Liver (tissue), 9 donors: ENCODE measurements around the gene CDH13. TPM values are rescaled to one million over a fixed set of nuclear protein-coding genes. Genes with fewer than 3 reads are reported as not detected.

Experiments used
- DNase-seq: peaks from one replicate; pipeline ENCODE4 v3.0.0-alpha.2; 2017; ENCODE audit warnings: low spot score
- H3K27ac ChIP-seq, 2 donors: one replicate each; pipeline ENCODE4 v1.7.0; 2013; ENCODE audit warnings: inconsistent platforms in 2 of 2, low read length in 2 of 2, control low read depth in 1 of 2, low read depth in 1 of 2, mild to moderate bottlenecking in 1 of 2
- H3K27me3 ChIP-seq, 4 donors: one replicate each; pipeline versions ENCODE4 v1.6.1 to v1.7.0; 2013; ENCODE audit warnings: low read length in 3 of 4, inconsistent platforms in 1 of 4, mild to moderate bottlenecking in 1 of 4, moderate library complexity in 1 of 4; ENCODE audit not compliant: control insufficient read depth in 4 of 4, insufficient read depth in 4 of 4
- H3K36me3 ChIP-seq, 4 donors: one replicate each; pipeline versions ENCODE4 v1.6.1 to v1.7.0; 2013; ENCODE audit warnings: low read length in 3 of 4, mild to moderate bottlenecking in 3 of 4, low read depth in 1 of 4, moderate library complexity in 1 of 4; ENCODE audit not compliant: control insufficient read depth in 4 of 4, insufficient read depth in 3 of 4
- H3K4me1 ChIP-seq, 4 donors: one replicate each; pipeline versions ENCODE4 v1.6.1 to v1.7.0; 2013; ENCODE audit warnings: low read length in 3 of 4, mild to moderate bottlenecking in 3 of 4, moderate library complexity in 1 of 4; ENCODE audit not compliant: control insufficient read depth in 4 of 4, insufficient read depth in 4 of 4
- H3K4me3 ChIP-seq, 3 donors: one replicate each; pipeline versions ENCODE4 v1.6.1 to v1.7.0; 2013; ENCODE audit warnings: low read length in 3 of 3, control low read depth in 1 of 3, low read depth in 1 of 3, mild to moderate bottlenecking in 1 of 3
- H3K9ac ChIP-seq, 2 donors: one replicate each; pipeline ENCODE4 v1.7.0; 2013; ENCODE audit warnings: low read length in 2 of 2, mild to moderate bottlenecking in 2 of 2, moderate library complexity in 2 of 2, control low read depth in 1 of 2, low read depth in 1 of 2
- H3K9me3 ChIP-seq, 4 donors: one replicate each; pipeline versions ENCODE4 v1.6.1 to v1.7.0; 2013; ENCODE audit warnings: low read length in 3 of 4; ENCODE audit not compliant: control insufficient read depth in 4 of 4
- EGR1 ChIP-seq, 2 donors: IDR thresholded peaks; 2 replicates each; pipeline ENCODE4 v1.6.1; 2016 to 2018; ENCODE audit warnings: antibody characterized with exemption in 2 of 2, low read depth in 2 of 2
- FOXA1 ChIP-seq: IDR thresholded peaks from 2 replicates; pipeline ENCODE4 v1.6.1; 2016; ENCODE audit warnings: antibody characterized with exemption
- FOXA2 ChIP-seq: IDR thresholded peaks from 2 replicates; pipeline ENCODE4 v1.6.1; 2016; ENCODE audit warnings: antibody characterized with exemption
- GABPA ChIP-seq, 2 donors: IDR thresholded peaks in 1 of 2; conservative IDR thresholded peaks in 1 of 2; 2 replicates each; pipeline ENCODE4 v1.6.1; 2016; ENCODE audit warnings: antibody characterized with exemption in 2 of 2, mild to moderate bottlenecking in 1 of 2, moderate library complexity in 1 of 2
- HNF4A ChIP-seq, 2 donors: conservative IDR thresholded peaks; 2 replicates each; pipeline ENCODE4 v1.6.1; 2016; ENCODE audit warnings: antibody characterized with exemption in 2 of 2, mild to moderate bottlenecking in 2 of 2
- HNF4G ChIP-seq: IDR thresholded peaks from 2 replicates; pipeline ENCODE4 v1.6.1; 2016; ENCODE audit warnings: antibody characterized with exemption
- JUND ChIP-seq, 2 donors: IDR thresholded peaks; 2 replicates each; pipeline ENCODE4 v1.6.1; 2016; ENCODE audit warnings: antibody characterized with exemption in 2 of 2
- NR2F2 ChIP-seq: IDR thresholded peaks from 2 replicates; pipeline ENCODE4 v1.6.1; 2016; ENCODE audit warnings: antibody characterized with exemption
- RAD21 ChIP-seq, 2 donors: IDR thresholded peaks; 2 replicates each; pipeline ENCODE4 v1.6.1; 2016; ENCODE audit warnings: antibody characterized with exemption in 2 of 2, mild to moderate bottlenecking in 2 of 2
- RXRA ChIP-seq, 2 donors: IDR thresholded peaks; 2 replicates each; pipeline ENCODE4 v1.6.1; 2017 to 2018; ENCODE audit warnings: antibody characterized with exemption in 2 of 2, mild to moderate bottlenecking in 1 of 2
- SP1 ChIP-seq: IDR thresholded peaks from 2 replicates; pipeline ENCODE4 v1.6.1; 2018; ENCODE audit warnings: antibody characterized with exemption, mild to moderate bottlenecking
- TAF1 ChIP-seq: conservative IDR thresholded peaks from 2 replicates; pipeline ENCODE4 v1.6.1; 2016; ENCODE audit warnings: antibody characterized with exemption, mild to moderate bottlenecking
- YY1 ChIP-seq: IDR thresholded peaks from 2 replicates; pipeline ENCODE4 v1.6.1; 2016; ENCODE audit warnings: antibody characterized with exemption, mild to moderate bottlenecking
- WGBS: extraction: QIAGEN DNeasy Blood & Tissue Kit; methylation state at CpG from one replicate; pipeline ENCODE4 v1.1.7; 2013; 5-methylcytosine and 5-hydroxymethylcytosine counted together
- polyA plus RNA-seq, 2 donors: library from polyadenylated mRNA; stranded (reverse) in 1 of 2; unstranded in 1 of 2; fragments of 200-250 nt in 1 of 2; fragments of >200 nt in 1 of 2; fragmentation: Nextera tagmentation in 1 of 2; extraction: Ambion mirVana in 1 of 2; gene quantifications; one replicate each; pipeline versions ENCODE4 v1.2.1 to v1.2.3, GENCODE V29; 2013 to 2015
- total RNA-seq, 2 donors: library from RNA; depleted of rRNA; stranded (reverse); fragments of >200 nt; gene quantifications; one replicate each; pipeline ENCODE4 v1.2.3, GENCODE V29; 2014
- TF ChIP-seq, protein P1 (sequence below): IDR thresholded peaks from 2 replicates; pipeline ENCODE4 v1.6.1; 2016; ENCODE audit warnings: antibody characterized with exemption
- TF ChIP-seq, protein P2 (sequence below): IDR thresholded peaks from 2 replicates; pipeline ENCODE4 v1.6.1; 2016; ENCODE audit warnings: antibody characterized with exemption, mild to moderate bottlenecking
- TF ChIP-seq, protein P3 (sequence below): fragments of 150-350 bp; IDR thresholded peaks from 2 replicates; pipeline ENCODE4 v1.5.1; 2017; ENCODE audit warnings: improper control_type of control experiment, low read depth, low read length; ENCODE audit not compliant: missing input control
- TF ChIP-seq, protein P4 (sequence below): IDR thresholded peaks from 2 replicates; pipeline ENCODE4 v1.6.1; 2016; ENCODE audit warnings: antibody characterized with exemption
- TF ChIP-seq, protein P5 (sequence below): IDR thresholded peaks from 2 replicates; pipeline ENCODE4 v1.6.1; 2016; ENCODE audit warnings: antibody characterized with exemption
- donor health status: healthy.
- donor health status: healthy.
- donor health status: healthy.
- donor health status: healthy.
- donor health status: healthy.

CDH13 gene
- total and polyA plus RNA-seq, 4 donors = 0.21 to 1.5 (median 0.58) TPM

DNA sequence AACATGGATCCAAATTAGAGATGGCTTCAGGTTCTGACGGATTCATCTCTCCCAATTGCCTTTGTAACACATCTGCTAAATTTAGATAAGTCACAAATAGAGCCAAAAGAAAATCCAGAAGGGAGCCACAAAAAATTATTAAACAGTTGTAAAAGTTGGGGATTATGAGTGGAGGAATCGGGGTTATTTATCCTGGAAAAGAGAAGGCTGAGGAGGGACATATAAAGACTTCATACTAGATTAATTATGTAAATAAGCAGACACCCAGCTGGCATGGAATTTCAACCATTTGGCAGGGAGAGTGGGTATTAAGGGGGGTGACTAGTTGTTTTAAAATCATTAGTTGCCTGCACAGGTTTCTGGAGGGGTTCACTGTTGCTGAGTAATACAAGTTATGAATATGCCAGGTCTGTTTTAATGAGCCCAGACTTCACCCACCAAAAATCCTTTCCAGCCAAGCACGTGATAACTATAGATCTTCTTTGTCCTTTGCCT is 89.6 kb downstream of the CDH13 start:
- H3K36me3 ChIP-seq = no peaks in the 10 kb centered on the region
- peaks cover 0 to 6% (median 0%) of the 10 kb centered on the region in 4 donors for H3K27me3 ChIP-seq
- no peaks in the 10 kb centered on the region for H3K4me1 ChIP-seq
- no peak overlapping the region for H3K9ac ChIP-seq
- H3K9me3 ChIP-seq = no peaks in the 10 kb centered on the region
- H3K27ac ChIP-seq = no peak overlapping the region
- 75% methylated on average over 3 of the region's 3 CpGs for WGBS
- H3K4me3 ChIP-seq = no peak overlapping the region
- DNase-seq = no peak
- TF ChIP-seq NR2F2 (no peak), FOXA1 (no peak), TAF1 (no peak), SP1 (no peak), HNF4A (conservative IDR thresholded peaks at IDR 0.05) (no peak), FOXA2 (no peak), HNF4G (no peak), YY1 (no peak), RAD21 (IDR thresholded peaks at IDR 0.05) (no peak), RXRA (IDR thresholded peaks at IDR 0.05) (no peak), GABPA (IDR thresholded peaks at IDR 0.05 in 1 of 2, conservative IDR thresholded peaks at IDR 0.05 in 1 of 2) (no peak), EGR1 (IDR thresholded peaks at IDR 0.05; ENCODE audit: low read depth in 2 of 2) (no peak), JUND (IDR thresholded peaks at IDR 0.05) (no peak)
- TF ChIP-seq, protein P1, sequence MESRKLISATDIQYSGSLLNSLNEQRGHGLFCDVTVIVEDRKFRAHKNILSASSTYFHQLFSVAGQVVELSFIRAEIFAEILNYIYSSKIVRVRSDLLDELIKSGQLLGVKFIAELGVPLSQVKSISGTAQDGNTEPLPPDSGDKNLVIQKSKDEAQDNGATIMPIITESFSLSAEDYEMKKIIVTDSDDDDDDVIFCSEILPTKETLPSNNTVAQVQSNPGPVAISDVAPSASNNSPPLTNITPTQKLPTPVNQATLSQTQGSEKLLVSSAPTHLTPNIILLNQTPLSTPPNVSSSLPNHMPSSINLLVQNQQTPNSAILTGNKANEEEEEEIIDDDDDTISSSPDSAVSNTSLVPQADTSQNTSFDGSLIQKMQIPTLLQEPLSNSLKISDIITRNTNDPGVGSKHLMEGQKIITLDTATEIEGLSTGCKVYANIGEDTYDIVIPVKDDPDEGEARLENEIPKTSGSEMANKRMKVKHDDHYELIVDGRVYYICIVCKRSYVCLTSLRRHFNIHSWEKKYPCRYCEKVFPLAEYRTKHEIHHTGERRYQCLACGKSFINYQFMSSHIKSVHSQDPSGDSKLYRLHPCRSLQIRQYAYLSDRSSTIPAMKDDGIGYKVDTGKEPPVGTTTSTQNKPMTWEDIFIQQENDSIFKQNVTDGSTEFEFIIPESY = no peak
- TF ChIP-seq, protein P2, sequence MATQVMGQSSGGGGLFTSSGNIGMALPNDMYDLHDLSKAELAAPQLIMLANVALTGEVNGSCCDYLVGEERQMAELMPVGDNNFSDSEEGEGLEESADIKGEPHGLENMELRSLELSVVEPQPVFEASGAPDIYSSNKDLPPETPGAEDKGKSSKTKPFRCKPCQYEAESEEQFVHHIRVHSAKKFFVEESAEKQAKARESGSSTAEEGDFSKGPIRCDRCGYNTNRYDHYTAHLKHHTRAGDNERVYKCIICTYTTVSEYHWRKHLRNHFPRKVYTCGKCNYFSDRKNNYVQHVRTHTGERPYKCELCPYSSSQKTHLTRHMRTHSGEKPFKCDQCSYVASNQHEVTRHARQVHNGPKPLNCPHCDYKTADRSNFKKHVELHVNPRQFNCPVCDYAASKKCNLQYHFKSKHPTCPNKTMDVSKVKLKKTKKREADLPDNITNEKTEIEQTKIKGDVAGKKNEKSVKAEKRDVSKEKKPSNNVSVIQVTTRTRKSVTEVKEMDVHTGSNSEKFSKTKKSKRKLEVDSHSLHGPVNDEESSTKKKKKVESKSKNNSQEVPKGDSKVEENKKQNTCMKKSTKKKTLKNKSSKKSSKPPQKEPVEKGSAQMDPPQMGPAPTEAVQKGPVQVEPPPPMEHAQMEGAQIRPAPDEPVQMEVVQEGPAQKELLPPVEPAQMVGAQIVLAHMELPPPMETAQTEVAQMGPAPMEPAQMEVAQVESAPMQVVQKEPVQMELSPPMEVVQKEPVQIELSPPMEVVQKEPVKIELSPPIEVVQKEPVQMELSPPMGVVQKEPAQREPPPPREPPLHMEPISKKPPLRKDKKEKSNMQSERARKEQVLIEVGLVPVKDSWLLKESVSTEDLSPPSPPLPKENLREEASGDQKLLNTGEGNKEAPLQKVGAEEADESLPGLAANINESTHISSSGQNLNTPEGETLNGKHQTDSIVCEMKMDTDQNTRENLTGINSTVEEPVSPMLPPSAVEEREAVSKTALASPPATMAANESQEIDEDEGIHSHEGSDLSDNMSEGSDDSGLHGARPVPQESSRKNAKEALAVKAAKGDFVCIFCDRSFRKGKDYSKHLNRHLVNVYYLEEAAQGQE = no peak
- TF ChIP-seq, protein P3, sequence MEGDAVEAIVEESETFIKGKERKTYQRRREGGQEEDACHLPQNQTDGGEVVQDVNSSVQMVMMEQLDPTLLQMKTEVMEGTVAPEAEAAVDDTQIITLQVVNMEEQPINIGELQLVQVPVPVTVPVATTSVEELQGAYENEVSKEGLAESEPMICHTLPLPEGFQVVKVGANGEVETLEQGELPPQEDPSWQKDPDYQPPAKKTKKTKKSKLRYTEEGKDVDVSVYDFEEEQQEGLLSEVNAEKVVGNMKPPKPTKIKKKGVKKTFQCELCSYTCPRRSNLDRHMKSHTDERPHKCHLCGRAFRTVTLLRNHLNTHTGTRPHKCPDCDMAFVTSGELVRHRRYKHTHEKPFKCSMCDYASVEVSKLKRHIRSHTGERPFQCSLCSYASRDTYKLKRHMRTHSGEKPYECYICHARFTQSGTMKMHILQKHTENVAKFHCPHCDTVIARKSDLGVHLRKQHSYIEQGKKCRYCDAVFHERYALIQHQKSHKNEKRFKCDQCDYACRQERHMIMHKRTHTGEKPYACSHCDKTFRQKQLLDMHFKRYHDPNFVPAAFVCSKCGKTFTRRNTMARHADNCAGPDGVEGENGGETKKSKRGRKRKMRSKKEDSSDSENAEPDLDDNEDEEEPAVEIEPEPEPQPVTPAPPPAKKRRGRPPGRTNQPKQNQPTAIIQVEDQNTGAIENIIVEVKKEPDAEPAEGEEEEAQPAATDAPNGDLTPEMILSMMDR = no peak
- TF ChIP-seq, protein P4, sequence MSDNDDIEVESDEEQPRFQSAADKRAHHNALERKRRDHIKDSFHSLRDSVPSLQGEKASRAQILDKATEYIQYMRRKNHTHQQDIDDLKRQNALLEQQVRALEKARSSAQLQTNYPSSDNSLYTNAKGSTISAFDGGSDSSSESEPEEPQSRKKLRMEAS = no peak
- TF ChIP-seq, protein P5, sequence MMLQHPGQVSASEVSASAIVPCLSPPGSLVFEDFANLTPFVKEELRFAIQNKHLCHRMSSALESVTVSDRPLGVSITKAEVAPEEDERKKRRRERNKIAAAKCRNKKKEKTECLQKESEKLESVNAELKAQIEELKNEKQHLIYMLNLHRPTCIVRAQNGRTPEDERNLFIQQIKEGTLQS = no peak
